K562 (cell line): ENCODE data around the gene ZNF485. TPM values are rescaled to one million over a fixed set of nuclear protein-coding genes. Genes with fewer than 3 reads are reported as not detected.

ENCODE experiments used
- CREM ChIP-seq: IDR thresholded peaks from 2 replicates; pipeline ENCODE4 v1.6.1; 2014; ENCODE audit warnings: antibody characterized with exemption, low read depth
- EGR1 ChIP-seq: fragments of 450-650 bp; conservative IDR thresholded peaks from 2 replicates; pipeline ENCODE4 v1.6.1; 2017; ENCODE audit warnings: mild to moderate bottlenecking
- ETV6 ChIP-seq, 3 experiments: fragments of 150-350 bp in 1 of 3; sonication (generic) in 1 of 3; formaldehyde crosslinking in 1 of 3; IDR thresholded peaks; 2 replicates each; pipeline versions ENCODE4 v1.6.1 to v1.8.0; 2014 to 2022; ENCODE audit warnings: borderline replicate concordance in 2 of 3, low read depth in 2 of 3, antibody characterized with exemption in 1 of 3, low read length in 1 of 3, mild to moderate bottlenecking in 1 of 3, missing genetic modification reagents in 1 of 3
- FIP1L1 ChIP-seq: fragments of 200-400 bp; formaldehyde crosslinking; IDR thresholded peaks from 2 replicates; pipeline ENCODE4 v1.6.1; 2018; ENCODE audit warnings: mild to moderate bottlenecking, low read depth, low read length; ENCODE audit not compliant: poor library complexity, severe bottlenecking
- FOSL1 ChIP-seq: fragments of 200-800 bp; sonication (Bioruptor generic); conservative IDR thresholded peaks from 2 replicates; pipeline ENCODE4 v1.6.1; 2016; ENCODE audit warnings: missing genetic modification characterization, missing compliant biosample characterization
- GTF2F1 ChIP-seq: IDR thresholded peaks from 2 replicates; pipeline ENCODE4 v1.6.1; 2011; ENCODE audit warnings: low read depth, low read length, improper control_type of control experiment
- IFI16 ChIP-seq: fragments of 250-450 bp; sonication (Bioruptor Pico); IDR thresholded peaks from 2 replicates; pipeline ENCODE4 v2.1.2; 2022; ENCODE audit warnings: mild to moderate bottlenecking, inconsistent platforms
- KHSRP ChIP-seq: fragments of 450-650 bp; IDR thresholded peaks from 2 replicates; pipeline ENCODE4 v1.6.1; 2017
- MBD2 ChIP-seq: sonication (generic); IDR thresholded peaks from 2 replicates; pipeline ENCODE4 v1.6.1; 2016; ENCODE audit warnings: low read depth, borderline replicate concordance
- MYBL2 ChIP-seq, 2 experiments: fragments of 450-650 bp in 1 of 2; sonication (generic) in 1 of 2; formaldehyde crosslinking in 1 of 2; IDR thresholded peaks; 2 replicates each; pipeline versions ENCODE4 v1.6.1 to v1.8.1; 2017 to 2022; ENCODE audit warnings: borderline replicate concordance in 1 of 2, inconsistent platforms in 1 of 2, low read depth in 1 of 2, mild to moderate bottlenecking in 1 of 2, missing genetic modification reagents in 1 of 2, moderate library complexity in 1 of 2
- NR4A1 ChIP-seq, 2 experiments: fragments of 250-450 bp in 1 of 2; fragments of 450-650 bp in 1 of 2; sonication (Bioruptor Pico) in 1 of 2; IDR thresholded peaks; 2 replicates each; pipeline versions ENCODE4 v1.4.0 to v1.6.1; 2016 to 2020; ENCODE audit warnings: mild to moderate bottlenecking in 2 of 2, missing compliant biosample characterization in 1 of 2, missing genetic modification characterization in 1 of 2, moderate library complexity in 1 of 2
- POLR2AphosphoS2 ChIP-seq: IDR thresholded peaks from 2 replicates; pipeline ENCODE4 v1.6.1; 2012; ENCODE audit warnings: low read length, improper control_type of control experiment
- POLR2H ChIP-seq: IDR thresholded peaks from 2 replicates; pipeline ENCODE4 v1.6.1; 2016; ENCODE audit warnings: missing genetic modification characterization, low read depth, mild to moderate bottlenecking, control low read depth, missing compliant biosample characterization, moderate library complexity
- PRMT5 ChIP-seq: sonication (generic); formaldehyde crosslinking; IDR thresholded peaks from 2 replicates; pipeline ENCODE4 v1.5.0; 2020; ENCODE audit warnings: missing genetic modification reagents
- SETDB1 ChIP-seq: IDR thresholded peaks from one replicate; pipeline ENCODE4 v1.6.1; 2012; ENCODE audit warnings: low read length, control low read depth, inconsistent platforms
- TAF7 ChIP-seq: fragments of 450-650 bp; IDR thresholded peaks from 2 replicates; pipeline ENCODE4 v1.6.1; 2016; ENCODE audit warnings: missing genetic modification characterization, missing compliant biosample characterization
- TFAM ChIP-seq: fragments of 250-450 bp; sonication (Bioruptor Pico); conservative IDR thresholded peaks from 2 replicates; pipeline ENCODE4 v1.5.0; 2021; ENCODE audit warnings: mild to moderate bottlenecking, moderate library complexity
- ZNF121 ChIP-seq: sonication (generic); formaldehyde crosslinking; conservative IDR thresholded peaks from 2 replicates; pipeline ENCODE4 v1.8.0; 2022; ENCODE audit warnings: missing genetic modification reagents
- ZNF232 ChIP-seq: sonication (generic); formaldehyde crosslinking; IDR thresholded peaks from 2 replicates; pipeline ENCODE4 v1.8.0; 2022; ENCODE audit warnings: mild to moderate bottlenecking, missing genetic modification reagents
- ZNF24 ChIP-seq: fragments of 450-650 bp; IDR thresholded peaks from 2 replicates; pipeline ENCODE4 v1.6.1; 2016
- ZNF274 ChIP-seq: IDR thresholded peaks from 2 replicates; pipeline ENCODE4 v1.6.1; 2011; ENCODE audit warnings: low read depth, mild to moderate bottlenecking, low read length, moderate library complexity, borderline replicate concordance
- ZNF3 ChIP-seq: fragments of 250-450 bp; sonication (Bioruptor Pico); IDR thresholded peaks from 2 replicates; pipeline ENCODE4 v1.5.0; 2021; ENCODE audit warnings: mild to moderate bottlenecking, moderate library complexity
- ZNF311 ChIP-seq: fragments of 250-450 bp; sonication (Bioruptor Pico); IDR thresholded peaks from 2 replicates; pipeline ENCODE4 v1.4.0; 2020; ENCODE audit warnings: mild to moderate bottlenecking, moderate library complexity
- polyA plus RNA-seq, 8 experiments: library from polyadenylated mRNA; depleted of rRNA in 4 of 8; stranded (reverse) in 5 of 8; unstranded in 3 of 8; fragments of >200 nt; fragmentation: Nextera tagmentation in 2 of 8; fragmentation: Illumina TruSeq in 1 of 8; extraction: Ambion mirVana in 2 of 8; extraction: Trizol in 1 of 8; gene quantifications; 2 replicates each; pipeline versions ENCODE4 v1.2.1 to v1.2.3, GENCODE V29; 2011 to 2014; ENCODE audit warnings: inconsistent platforms in 1 of 8, missing spikeins in 1 of 8
- total RNA-seq, 7 experiments: library from RNA; depleted of rRNA in 6 of 7; stranded (reverse); fragments of >200 nt in 6 of 7; fragmentation: Illumina TruSeq in 2 of 7; extraction: Trizol in 2 of 7; gene quantifications; 2 replicates each; pipeline versions ENCODE4 v1.2.1 to v1.2.3, GENCODE V29; 2011 to 2021; ENCODE audit warnings: low replicate concordance in 1 of 7
- TF ChIP-seq, protein P1 (sequence below): sonication (generic); formaldehyde crosslinking; IDR thresholded peaks from 2 replicates; pipeline ENCODE4 v1.8.0; 2022; ENCODE audit warnings: mild to moderate bottlenecking, missing genetic modification reagents
- TF ChIP-seq, protein P2 (sequence below): fragments of 250-450 bp; sonication (Bioruptor Pico); IDR thresholded peaks from 2 replicates; pipeline ENCODE4 v1.8.0; 2021; ENCODE audit warnings: moderate library complexity, mild to moderate bottlenecking, inconsistent platforms

ZNF485 gene
- total and polyA plus RNA-seq, 9 of the 15 experiments (the other 6 are each of a cell fraction or from before 2014, with no cell fraction given), result 8.0 to 18.7 (median 11.9) TPM

DNA sequence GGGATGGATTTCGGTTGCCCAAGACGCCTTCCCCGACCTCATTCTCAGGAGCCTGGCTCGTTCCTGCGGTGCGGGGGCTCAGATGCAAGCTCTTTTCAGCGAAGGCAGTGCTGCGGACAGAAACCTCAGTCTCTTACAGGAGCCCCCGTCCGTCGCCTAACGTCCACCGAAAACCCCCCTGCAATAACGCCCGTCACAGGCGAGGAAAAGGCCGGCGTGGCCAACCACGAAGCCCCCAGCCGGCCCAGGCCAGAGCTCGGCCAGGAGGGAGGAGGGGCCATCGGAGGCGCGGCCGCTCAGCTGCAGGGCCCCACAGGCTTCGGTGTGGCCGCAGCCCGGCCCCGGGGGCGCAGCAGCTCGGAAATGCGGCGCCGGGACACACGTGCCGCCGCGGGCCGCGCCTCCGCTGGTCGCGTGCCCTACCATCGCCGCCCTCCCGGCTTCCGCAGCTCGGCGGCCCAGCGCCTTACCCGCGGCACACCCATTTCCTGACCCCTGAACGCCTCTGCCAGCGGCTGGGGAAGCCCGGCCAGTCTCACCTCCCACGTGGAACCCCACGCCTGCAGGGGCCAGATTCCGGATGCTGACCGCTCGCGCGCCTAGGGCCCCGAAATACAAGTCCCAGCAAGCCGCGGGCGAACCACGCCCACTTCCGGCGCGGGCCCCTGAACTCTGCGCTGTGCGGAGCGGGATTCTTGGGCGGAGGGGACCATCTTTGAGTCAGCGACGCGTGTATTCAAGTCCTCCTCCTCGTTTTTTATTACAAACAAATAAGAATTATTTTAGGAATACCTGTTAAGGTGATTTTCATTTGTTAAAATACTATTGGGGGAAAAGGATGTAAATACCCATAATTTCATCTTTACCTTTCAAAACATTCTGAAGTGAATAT, 32.0 kb upstream of the ZNF485 start, which contains the start of gene ZNF239 (continued):
- TF ChIP-seq POLR2H (tag) (peak; percentile 71), FIP1L1 (peak; percentile 85), PRMT5 (no peak), SETDB1 (no peak), TFAM (no peak), TAF7 (tag) (no peak), ZNF3 (CRISPR knock-in tag) (no peak), CREM (peak; percentile 80), NR4A1 (CRISPR knock-in tag; IDR thresholded peaks at IDR 0.05) (no peak; the same call in 1 of the 2 replicates), NR4A1 (tag; IDR thresholded peaks at IDR 0.05) (peak; percentile 85), IFI16 (CRISPR knock-in tag) (no peak), MBD2 (peak; percentile 75; the same call in 1 of the 2 replicates), ZNF232 (CRISPR knock-in tag) (peak; percentile 83; the same call in 1 of the 2 replicates), KHSRP (no peak), ZNF121 (peak; percentile 68), EGR1 (peak; percentile 81), ETV6 (IDR thresholded peaks at IDR 0.05; ENCODE audit: borderline replicate concordance in 1 of 2, low read depth in 2 of 2, low read length in 1 of 2) (no peak), ETV6 (CRISPR knock-in tag; IDR thresholded peaks at IDR 0.05; ENCODE audit: borderline replicate concordance) (peak; percentile 98), FOSL1 (tag) (no peak; the same call in 1 of the 2 replicates), ZNF274 (peak; percentile 30; the same call in 1 of the 2 replicates), GTF2F1 (no peak), POLR2AphosphoS2 (no peak), ZNF311 (CRISPR knock-in tag) (no peak), MYBL2 (IDR thresholded peaks at IDR 0.05; ENCODE audit: low read depth) (no peak), MYBL2 (CRISPR knock-in tag; IDR thresholded peaks at IDR 0.05; ENCODE audit: borderline replicate concordance) (no peak), ZNF24 (no peak)
- TF ChIP-seq, protein P1, sequence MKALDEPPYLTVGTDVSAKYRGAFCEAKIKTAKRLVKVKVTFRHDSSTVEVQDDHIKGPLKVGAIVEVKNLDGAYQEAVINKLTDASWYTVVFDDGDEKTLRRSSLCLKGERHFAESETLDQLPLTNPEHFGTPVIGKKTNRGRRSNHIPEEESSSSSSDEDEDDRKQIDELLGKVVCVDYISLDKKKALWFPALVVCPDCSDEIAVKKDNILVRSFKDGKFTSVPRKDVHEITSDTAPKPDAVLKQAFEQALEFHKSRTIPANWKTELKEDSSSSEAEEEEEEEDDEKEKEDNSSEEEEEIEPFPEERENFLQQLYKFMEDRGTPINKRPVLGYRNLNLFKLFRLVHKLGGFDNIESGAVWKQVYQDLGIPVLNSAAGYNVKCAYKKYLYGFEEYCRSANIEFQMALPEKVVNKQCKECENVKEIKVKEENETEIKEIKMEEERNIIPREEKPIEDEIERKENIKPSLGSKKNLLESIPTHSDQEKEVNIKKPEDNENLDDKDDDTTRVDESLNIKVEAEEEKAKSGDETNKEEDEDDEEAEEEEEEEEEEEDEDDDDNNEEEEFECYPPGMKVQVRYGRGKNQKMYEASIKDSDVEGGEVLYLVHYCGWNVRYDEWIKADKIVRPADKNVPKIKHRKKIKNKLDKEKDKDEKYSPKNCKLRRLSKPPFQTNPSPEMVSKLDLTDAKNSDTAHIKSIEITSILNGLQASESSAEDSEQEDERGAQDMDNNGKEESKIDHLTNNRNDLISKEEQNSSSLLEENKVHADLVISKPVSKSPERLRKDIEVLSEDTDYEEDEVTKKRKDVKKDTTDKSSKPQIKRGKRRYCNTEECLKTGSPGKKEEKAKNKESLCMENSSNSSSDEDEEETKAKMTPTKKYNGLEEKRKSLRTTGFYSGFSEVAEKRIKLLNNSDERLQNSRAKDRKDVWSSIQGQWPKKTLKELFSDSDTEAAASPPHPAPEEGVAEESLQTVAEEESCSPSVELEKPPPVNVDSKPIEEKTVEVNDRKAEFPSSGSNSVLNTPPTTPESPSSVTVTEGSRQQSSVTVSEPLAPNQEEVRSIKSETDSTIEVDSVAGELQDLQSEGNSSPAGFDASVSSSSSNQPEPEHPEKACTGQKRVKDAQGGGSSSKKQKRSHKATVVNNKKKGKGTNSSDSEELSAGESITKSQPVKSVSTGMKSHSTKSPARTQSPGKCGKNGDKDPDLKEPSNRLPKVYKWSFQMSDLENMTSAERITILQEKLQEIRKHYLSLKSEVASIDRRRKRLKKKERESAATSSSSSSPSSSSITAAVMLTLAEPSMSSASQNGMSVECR (CRISPR knock-in tag), result peak; percentile 99
- TF ChIP-seq, protein P2, sequence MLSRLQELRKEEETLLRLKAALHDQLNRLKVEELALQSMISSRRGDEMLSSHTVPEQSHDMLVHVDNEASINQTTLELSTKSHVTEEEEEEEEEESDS (CRISPR knock-in tag), result no peak
